ENCODE results near the gene C1orf94.

C1orf94 gene

GRCh38 chr1:34176830-34177603 lies at the start of gene C1orf94:
Gene C1orf94, plus strand, starts transcription at chr1:34176907. Its CDS starts 883 bp downstream, at chr1:34177790.
- no peak for DNase-seq (ENCODE audit: low read depth in 2 of 2)

- DNase-seq (ENCODE audit: low read depth in 2 of 2), result no peak
Observed at GRCh38 chr1:34127006-34128000, 49.4 kb upstream of the C1orf94 start.

GRCh38 chr1:34128186-34128889 lies 48.4 kb upstream of the C1orf94 start:
- no peak for DNase-seq (ENCODE audit: low read depth in 2 of 2)

- DNase-seq (ENCODE audit: low read depth in 2 of 2), result no peak
Observed at GRCh38 chr1:34129630-34130029, 47.1 kb upstream of the C1orf94 start.

- DNase-seq (ENCODE audit: low read depth in 2 of 2), result no peak
Observed at GRCh38 chr1:34130306-34130705, 46.4 kb upstream of the C1orf94 start.

GRCh38 chr1:34131396-34132160 lies 45.1 kb upstream of the C1orf94 start:
- DNase-seq (ENCODE audit: low read depth in 2 of 2), result no peak

GRCh38 chr1:34132161-34132420 lies 44.6 kb upstream of the C1orf94 start:
- DNase-seq (ENCODE audit: low read depth in 2 of 2), result no peak

- DNase-seq (ENCODE audit: low read depth in 2 of 2), result no peak
Observed at GRCh38 chr1:34137411-34137810, 39.3 kb upstream of the C1orf94 start.

- no peak for DNase-seq (ENCODE audit: low read depth in 2 of 2)
Observed at GRCh38 chr1:34140011-34140676, 36.6 kb upstream of the C1orf94 start.

- no peak for DNase-seq (ENCODE audit: low read depth in 2 of 2)
Observed at GRCh38 chr1:34143975-34144374, 32.7 kb upstream of the C1orf94 start.

- DNase-seq (ENCODE audit: low read depth in 2 of 2), result no peak
Observed at GRCh38 chr1:34144766-34145165, 31.9 kb upstream of the C1orf94 start.

GRCh38 chr1:34147301-34147700 lies 29.4 kb upstream of the C1orf94 start:
- DNase-seq (ENCODE audit: low read depth in 2 of 2), result no peak

- no peak for DNase-seq (ENCODE audit: low read depth in 2 of 2)
Observed at GRCh38 chr1:34149501-34149900, 27.2 kb upstream of the C1orf94 start.

- DNase-seq (ENCODE audit: low read depth in 2 of 2), result no peak
Observed at GRCh38 chr1:34153246-34153645, 23.5 kb upstream of the C1orf94 start.

GRCh38 chr1:34155860-34156259 lies 20.8 kb upstream of the C1orf94 start:
- DNase-seq (ENCODE audit: low read depth in 2 of 2), result no peak

- DNase-seq (ENCODE audit: low read depth in 2 of 2), result no peak
Observed at GRCh38 chr1:34156739-34157138, 20.0 kb upstream of the C1orf94 start.

- DNase-seq (ENCODE audit: low read depth in 2 of 2), result no peak
Observed at GRCh38 chr1:34162852-34163766, 13.6 kb upstream of the C1orf94 start.

GRCh38 chr1:34163792-34164731 lies 12.6 kb upstream of the C1orf94 start:
- DNase-seq (ENCODE audit: low read depth in 2 of 2), result no peak
